Activated CD4-positive, CD25-positive, alpha-beta regulatory T cell (primary cell): ENCODE results near the gene SERF1B.
"Not testable (repeated sequence)": the region's sequence is repeated elsewhere in the genome, so short reads cannot be mapped to it uniquely, and the experiment has no call there.

Experiments used
- DNase-seq, 4 experiments: peaks; one replicate each; lab custom pipeline; 2025; lab: John Stamatoyannopoulos, UW

SERF1B gene

GRCh38 chr5:70025106-70025844 lies at the start of gene SERF1B:
Gene SERF1B (plus strand): TSS chr5:70025251. CDS start chr5:70025452, 201 bp downstream.
- not testable (repeated sequence) for DNase-seq

DNA sequence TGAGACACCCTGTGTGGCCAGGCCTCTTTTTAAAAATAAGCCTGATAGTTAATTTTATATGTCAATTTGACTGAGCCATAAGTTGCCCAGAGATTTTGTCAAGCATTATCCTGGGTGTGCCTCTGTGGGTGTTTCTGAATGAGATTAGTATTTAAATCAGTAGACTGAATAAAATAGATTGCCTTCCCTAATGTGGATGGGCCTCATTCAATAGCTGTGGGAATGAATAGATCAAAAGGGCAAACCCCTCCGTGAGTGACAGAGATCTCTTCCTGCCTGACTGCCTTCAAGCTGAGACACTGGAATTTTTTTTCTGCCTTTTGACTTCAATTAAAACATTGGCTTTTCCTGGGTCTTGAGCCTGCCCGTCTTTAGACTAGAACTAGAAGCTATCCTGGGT lies 33.3 kb upstream of the SERF1B start:
- not testable (repeated sequence) for DNase-seq

GRCh38 chr5:69995535-69995934 lies 29.5 kb upstream of the SERF1B start:
- DNase-seq = not testable (repeated sequence)

DNA sequence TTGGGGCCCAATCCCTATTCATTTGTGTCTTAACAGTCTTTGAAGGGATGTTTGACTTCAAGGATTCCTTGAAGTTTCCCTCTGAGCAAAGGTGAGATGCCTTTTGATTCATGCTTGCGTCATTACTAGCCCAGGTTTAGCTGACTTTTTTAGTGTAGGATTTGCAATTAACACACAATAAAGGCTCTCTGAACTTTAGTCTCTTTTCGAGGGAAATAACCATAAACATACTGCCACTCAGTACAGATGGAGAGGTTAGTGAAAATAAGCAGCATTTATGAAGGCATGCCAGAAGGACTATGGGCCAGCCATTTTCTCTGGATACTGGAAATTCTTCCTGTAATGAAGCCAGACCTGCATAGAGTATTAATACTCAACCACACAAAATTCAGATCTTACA lies 4.4 kb upstream of the SERF1B start:
- DNase-seq = not testable (repeated sequence)

DNA sequence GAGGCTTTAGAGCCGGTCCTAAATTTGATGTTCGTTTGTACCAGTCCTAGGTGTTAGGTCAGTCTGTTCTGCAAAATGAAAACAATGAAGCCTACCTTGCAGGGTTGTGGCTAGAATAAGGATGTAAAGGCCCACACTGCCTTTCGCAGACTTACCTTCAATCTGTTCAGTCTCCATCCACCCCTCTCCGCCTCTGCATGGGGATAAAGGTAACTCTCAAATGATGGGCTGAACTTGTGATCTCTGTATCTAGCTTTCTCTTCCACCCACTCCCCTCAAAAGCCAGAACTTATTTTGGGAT lies 744 bp downstream of the SERF1B start:
- not testable (repeated sequence) for DNase-seq

- not testable (repeated sequence) for DNase-seq
Measured at GRCh38 chr5:70031204-70031603, 6.2 kb downstream of the SERF1B start.

GRCh38 chr5:70041411-70041810 lies 16.4 kb downstream of the SERF1B start:
- not testable (repeated sequence) for DNase-seq

DNA sequence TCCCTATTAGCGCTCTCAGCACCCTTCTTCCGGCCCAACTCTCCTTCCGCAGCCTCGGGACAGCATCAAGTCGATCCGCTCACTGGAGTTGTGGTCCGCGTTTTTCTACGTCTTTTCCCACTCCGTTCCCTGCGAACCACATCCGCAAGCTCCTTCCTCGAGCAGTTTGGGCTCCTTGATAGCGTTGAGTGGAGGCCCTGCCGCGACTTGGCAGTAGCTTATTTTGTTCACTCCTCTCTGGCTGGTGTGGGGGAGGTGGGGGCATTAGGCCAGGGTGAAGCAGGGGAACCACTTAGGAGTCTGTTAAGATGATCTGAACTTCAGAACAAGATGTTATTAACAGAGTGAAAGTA lies 24.7 kb downstream of the SERF1B start:
- DNase-seq = not testable (repeated sequence)

DNA sequence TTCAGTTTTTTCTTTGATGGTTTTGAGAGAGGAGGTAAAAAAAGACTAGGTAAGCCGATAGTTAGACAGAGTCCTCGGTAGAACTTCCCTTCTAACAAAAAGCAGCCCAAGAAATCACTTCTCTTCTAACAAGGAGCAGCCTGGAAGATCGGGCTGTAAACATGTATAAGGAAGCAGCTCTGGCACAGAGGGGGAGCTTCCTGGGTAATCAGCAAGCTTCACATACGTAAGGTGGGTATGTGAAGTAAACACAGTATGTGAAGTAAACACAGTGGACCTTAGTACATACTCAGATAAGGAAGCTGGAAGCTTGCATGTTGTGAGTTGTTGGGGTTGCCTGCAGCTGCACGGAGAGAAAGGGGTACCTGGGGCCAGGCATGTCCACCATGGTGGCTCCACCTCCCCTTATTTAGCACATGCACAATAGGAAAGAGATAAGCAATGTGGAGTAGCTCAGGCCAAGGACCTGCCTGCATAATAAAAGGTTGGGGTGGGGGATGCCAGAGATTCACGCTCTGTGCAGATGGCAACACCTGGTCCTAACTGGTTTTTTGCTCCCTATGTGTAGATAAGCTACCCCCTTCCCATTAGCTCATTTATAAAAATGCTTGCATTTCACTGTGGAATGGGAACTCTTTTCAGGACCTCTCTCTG lies 31.4 kb downstream of the SERF1B start:
- DNase-seq = not testable (repeated sequence)

DNA sequence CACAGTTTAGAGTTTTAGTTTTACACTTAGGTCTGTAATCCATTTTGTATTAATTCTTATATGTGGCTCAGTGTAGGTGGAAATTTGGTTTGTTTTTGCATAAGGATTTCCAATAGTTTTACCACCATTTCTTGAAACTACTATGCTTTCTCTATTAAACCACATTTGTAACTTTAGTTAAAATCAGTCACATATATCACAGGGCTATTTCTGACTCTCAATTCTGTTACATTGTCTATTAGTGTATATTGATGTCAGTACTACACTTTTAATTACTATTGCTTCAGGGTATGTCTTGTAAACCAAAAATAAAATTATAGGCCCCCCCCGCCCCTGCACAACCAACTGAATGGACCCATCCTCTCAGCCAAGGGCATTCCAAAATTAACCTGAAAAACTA lies 32.1 kb downstream of the SERF1B start:
- DNase-seq = not testable (repeated sequence)

GRCh38 chr5:70077632-70078031 lies 52.6 kb downstream of the SERF1B start:
- not testable (repeated sequence) for DNase-seq

GRCh38 chr5:70088907-70089464 lies 63.9 kb downstream of the SERF1B start:
- DNase-seq = not testable (repeated sequence)

DNA sequence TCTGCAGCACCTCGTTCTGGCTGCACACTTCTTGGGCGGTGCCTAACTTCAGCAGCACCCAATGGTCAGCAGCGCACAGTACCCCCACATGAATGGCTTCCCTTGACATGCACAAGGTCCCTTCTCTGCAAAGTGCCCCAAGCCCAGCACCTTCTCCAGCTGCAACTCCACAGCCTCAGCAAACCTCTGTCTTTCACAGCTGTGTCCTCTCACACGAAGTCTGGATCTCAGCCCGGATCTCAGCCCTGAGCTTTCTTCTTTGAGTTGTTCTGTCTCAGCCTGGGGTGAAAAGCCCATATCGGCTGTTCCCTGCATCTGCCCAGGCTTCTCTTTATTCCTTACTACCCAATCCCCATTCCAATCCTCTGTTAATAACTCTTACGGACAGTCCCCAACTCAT lies 66.7 kb downstream of the SERF1B start:
- DNase-seq = not testable (repeated sequence)
